Fibroblast of villous mesenchyme (primary cell): ENCODE measurements around the gene RTN4R. TPM values are rescaled to one million over a fixed set of nuclear protein-coding genes. Genes with fewer than 3 reads are reported as not detected.

Experiments
- DNase-seq: peaks from one replicate; pipeline ENCODE4 v3.0.0-alpha.2; 2010; ENCODE audit warnings: low read depth
- H3K4me3 ChIP-seq: 2 replicates; pipeline ENCODE4 v1.5.1; 2011; ENCODE audit warnings: low read depth, mild to moderate bottlenecking, low read length
- CTCF ChIP-seq: IDR thresholded peaks from 2 replicates; pipeline ENCODE4 v1.5.1; 2012; ENCODE audit warnings: low read depth, mild to moderate bottlenecking, low read length; ENCODE audit not compliant: insufficient read depth
- total RNA-seq: library from RNA; depleted of rRNA; stranded (reverse); fragments of >200 nt; gene quantifications from 2 replicates; pipeline ENCODE4 v1.2.3, GENCODE V29; 2012

The RTN4R gene
- total RNA-seq, 1 donor = 1.3 TPM

GRCh38 chr22:20218987-20219386, 49.1 kb downstream of the RTN4R start:
- no peak overlapping the region for H3K4me3 ChIP-seq
- no peak for TF ChIP-seq CTCF

GRCh38 chr22:20218326-20218872, 49.7 kb downstream of the RTN4R start:
- H3K4me3 ChIP-seq = no peak overlapping the region
- no peak for DNase-seq
- no peak for TF ChIP-seq CTCF

More at GRCh38 chr22:20218987-20219386, 49.1 kb downstream of the RTN4R start:
- no peak for DNase-seq

GRCh38 chr22:20217563-20217962, 50.6 kb downstream of the RTN4R start:
- H3K4me3 ChIP-seq = no peak overlapping the region
- TF ChIP-seq CTCF = no peak
- DNase-seq = no peak

GRCh38 chr22:20216863-20217499, 51.1 kb downstream of the RTN4R start:
- no peak for TF ChIP-seq CTCF
- H3K4me3 ChIP-seq = no peak overlapping the region
- DNase-seq = no peak

GRCh38 chr22:20215742-20216141, 52.4 kb downstream of the RTN4R start:
- TF ChIP-seq CTCF = no peak
- no peak for DNase-seq
- no peak overlapping the region for H3K4me3 ChIP-seq

GRCh38 chr22:20214853-20215252, 53.3 kb downstream of the RTN4R start:
- no peak for TF ChIP-seq CTCF
- no peak overlapping the region for H3K4me3 ChIP-seq
- no peak for DNase-seq
